Dendritic cell treated with granulocyte-macrophage colony-stimulating factor and Interleukin-4, amounts not matched to agents 40 ng/mL and 50 ng/mL, for 4 days (primary cell): ENCODE measurements around the gene LILRB5.
"Not testable (repeated sequence)": the region's sequence is repeated elsewhere in the genome, so short reads cannot be mapped to it uniquely, and the experiment has no call there.

Experiments
- H3K27ac Mint-ChIP-seq: one replicate; pipeline ENCODE4 v1.8.0; 2022; ENCODE audit warnings: mild to moderate bottlenecking, mixed read lengths
- H3K27me3 Mint-ChIP-seq: one replicate; pipeline ENCODE4 v1.8.0; 2022; ENCODE audit warnings: mild to moderate bottlenecking, mixed read lengths
- H3K36me3 Mint-ChIP-seq: one replicate; pipeline ENCODE4 v1.8.0; 2022; ENCODE audit warnings: low read depth, mixed read lengths
- H3K4me1 Mint-ChIP-seq: one replicate; pipeline ENCODE4 v1.8.0; 2022; ENCODE audit warnings: low read depth, mixed read lengths
- H3K4me3 Mint-ChIP-seq: one replicate; pipeline ENCODE4 v1.8.0; 2022; ENCODE audit warnings: mild to moderate bottlenecking, moderate library complexity, mixed read lengths
- H3K9me3 Mint-ChIP-seq: one replicate; pipeline ENCODE4 v1.8.0; 2022; ENCODE audit warnings: mixed read lengths
- intact Hi-C: fragments of 100-400 bp; cut with micrococcal nuclease; formaldehyde crosslinking; loops from one replicate; pipeline ENCODE4 v1.15.0; 2022

Gene LILRB5

GRCh38 chr19:54222474-54223276, 34.4 kb downstream of the LILRB5 start, which contains the start of gene LILRB3:
Gene LILRB3, minus strand, starts transcription at chr19:54223007. Its CDS starts 31 bp downstream, at chr19:54222976.
- peaks cover 39% of the 10 kb centered on the region for H3K36me3 Mint-ChIP-seq
- not testable (repeated sequence) for H3K27me3 Mint-ChIP-seq, H3K9me3 Mint-ChIP-seq
- H3K27ac Mint-ChIP-seq: peak within 1 kb of the TSS; percentile 89
- intact Hi-C loops: loop anchor here (2.0 kb wide), 2 partner anchors 14 to 24 kb away; no protein-coding TSS in a partner anchor
- peaks cover 53% of the 10 kb centered on the region for H3K4me1 Mint-ChIP-seq
- H3K4me3 Mint-ChIP-seq: peak within 1 kb of the TSS; percentile 94

DNA sequence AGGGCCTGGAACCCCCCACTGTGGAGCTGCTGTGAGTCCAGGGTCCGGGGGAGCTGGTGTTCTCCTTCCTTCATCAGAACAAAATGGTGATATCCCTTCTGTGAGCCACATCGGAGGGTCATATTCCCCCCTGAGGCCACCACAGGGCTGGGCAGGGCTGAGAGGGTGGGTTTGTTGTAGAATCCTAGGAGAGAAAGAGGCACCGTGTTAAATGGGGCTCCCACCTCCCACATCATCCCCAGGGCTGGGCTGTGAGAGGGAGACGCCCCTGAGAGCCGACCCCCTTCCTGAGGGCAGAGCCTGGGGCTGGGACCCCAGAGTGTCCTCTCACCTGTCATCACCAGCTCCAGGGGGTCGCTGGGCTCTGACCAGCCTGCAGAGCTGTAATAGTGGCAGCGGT, 35.1 kb downstream of the LILRB5 start:
- intact Hi-C loops: loop anchor here (2.0 kb wide), 2 partner anchors 13 to 25 kb away; no protein-coding TSS in a partner anchor

GRCh38 chr19:54219702-54220101, 37.4 kb downstream of the LILRB5 start:
- H3K4me3 Mint-ChIP-seq, H3K27me3 Mint-ChIP-seq, H3K27ac Mint-ChIP-seq, intact Hi-C loops, H3K9me3 Mint-ChIP-seq: not testable (repeated sequence)
- Mint-ChIP-seq H3K4me1 (peaks cover 66% of the 10 kb centered on the region), H3K36me3 (peaks cover 60% of the 10 kb centered on the region)

More for the DNA sequence above, 35.1 kb downstream of the LILRB5 start:
- not testable (repeated sequence) for H3K9me3 Mint-ChIP-seq, H3K27me3 Mint-ChIP-seq
- Mint-ChIP-seq H3K27ac (peak overlapping the region; percentile 89), H3K4me1 (peaks cover 60% of the 10 kb centered on the region), H3K4me3 (peak overlapping the region; percentile 94), H3K36me3 (peaks cover 46% of the 10 kb centered on the region)

DNA sequence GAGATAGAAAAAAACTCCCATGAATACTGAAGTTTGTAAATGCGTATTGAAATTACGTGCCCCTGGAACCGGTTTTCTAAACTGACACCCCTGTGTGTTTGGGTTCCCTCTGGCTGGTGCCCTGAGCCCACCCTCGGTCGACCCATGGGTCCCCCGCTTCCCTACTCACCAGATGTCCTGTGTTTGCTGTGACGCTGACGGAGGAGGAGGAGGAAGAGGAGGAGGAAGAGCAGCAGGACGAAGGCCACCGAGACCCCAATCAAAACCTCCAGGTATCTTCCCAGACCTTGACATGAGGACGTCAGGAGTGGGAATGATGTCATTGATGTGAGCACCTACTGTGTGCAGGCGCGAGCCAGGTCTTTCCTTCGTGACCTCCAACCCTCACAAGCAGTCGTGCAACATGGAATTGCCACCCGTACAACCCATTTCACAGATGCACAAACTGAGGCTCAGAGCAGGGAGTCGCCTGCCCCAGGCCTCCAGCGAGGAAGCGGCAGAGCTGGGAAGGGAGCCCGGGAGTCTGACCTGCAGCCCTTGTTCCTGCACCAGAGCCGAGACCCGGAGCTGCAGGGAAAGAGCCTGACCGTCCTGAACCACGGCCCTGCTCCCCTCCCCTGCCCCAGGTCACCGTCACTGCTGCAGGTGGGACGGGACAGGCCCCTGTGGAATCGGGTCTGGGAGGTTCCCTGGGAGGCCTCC, 38.0 kb downstream of the LILRB5 start:
- intact Hi-C loops: no loop called here
- Mint-ChIP-seq H3K27ac (no peak overlapping the region), H3K36me3 (peaks cover 60% of the 10 kb centered on the region), H3K27me3 (no peaks in the 10 kb centered on the region), H3K4me1 (peaks cover 63% of the 10 kb centered on the region), H3K4me3 (no peak overlapping the region), H3K9me3 (no peaks in the 10 kb centered on the region)

DNA sequence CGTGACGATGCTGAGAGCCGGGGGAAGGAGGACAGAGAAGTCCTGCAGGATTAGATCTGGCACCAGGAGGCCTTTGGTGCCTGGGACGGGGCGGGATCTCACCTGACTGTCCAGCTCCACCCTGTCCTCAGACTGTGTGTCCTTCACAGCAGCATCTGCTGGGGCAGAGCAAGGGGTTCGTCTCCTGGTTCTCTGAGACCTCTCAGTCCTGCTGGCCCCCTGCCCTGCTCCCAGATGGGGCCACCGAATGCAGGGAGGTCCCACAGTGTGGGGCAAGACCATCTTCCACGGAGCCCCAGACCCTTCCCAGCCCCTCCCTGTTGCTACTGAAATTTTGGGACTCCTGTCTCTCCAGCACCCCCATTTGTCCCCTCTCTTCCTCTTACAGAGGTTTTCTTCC, 38.8 kb downstream of the LILRB5 start:
- Mint-ChIP-seq H3K27ac (peak overlapping the region; percentile 33), H3K4me3 (no peak overlapping the region), H3K27me3 (no peaks in the 10 kb centered on the region), H3K9me3 (no peaks in the 10 kb centered on the region), H3K36me3 (peaks cover 60% of the 10 kb centered on the region), H3K4me1 (peaks cover 55% of the 10 kb centered on the region)
- intact Hi-C loops: no loop called here

DNA sequence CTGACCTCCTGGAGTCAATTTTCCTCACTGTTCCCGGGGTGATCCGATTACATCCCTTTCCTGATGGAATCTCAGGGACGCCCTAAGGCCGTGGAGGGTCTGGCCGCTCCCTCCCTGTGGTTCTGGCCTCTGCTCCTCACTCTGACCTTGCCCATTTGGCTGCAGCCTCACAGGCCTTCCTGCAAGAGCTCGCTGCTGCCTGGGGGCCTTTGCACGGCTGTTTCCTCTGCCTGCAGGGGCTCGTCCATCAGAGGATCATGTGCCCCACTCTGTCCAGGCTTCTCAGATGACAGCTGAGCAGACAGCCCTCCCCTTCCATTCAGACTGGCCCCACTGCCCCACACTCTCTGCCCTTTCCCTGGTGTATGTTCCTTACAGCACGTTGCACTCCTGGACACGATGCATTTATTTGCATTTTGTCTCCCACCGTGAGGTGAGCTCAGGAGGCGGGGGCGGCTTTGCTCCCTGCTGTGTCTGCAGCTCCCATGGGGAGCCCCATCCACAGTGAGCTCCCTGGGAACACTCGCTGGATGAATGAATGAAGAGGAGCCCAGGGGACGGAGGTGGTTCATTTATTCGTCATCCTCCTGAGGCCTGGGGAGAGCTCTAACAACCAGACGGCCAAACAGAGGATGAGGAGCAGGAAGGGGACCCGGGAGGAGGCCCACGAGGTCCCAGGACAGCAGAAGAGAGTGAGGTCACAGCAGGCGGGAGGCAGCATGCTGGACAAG, 39.4 kb downstream of the LILRB5 start:
- Mint-ChIP-seq H3K4me1 (peaks cover 55% of the 10 kb centered on the region), H3K27ac (peak overlapping the region; percentile 33), H3K4me3 (peak overlapping the region; percentile 27), H3K36me3 (peaks cover 59% of the 10 kb centered on the region)
- H3K27me3 Mint-ChIP-seq, intact Hi-C loops, H3K9me3 Mint-ChIP-seq: not testable (repeated sequence)

DNA sequence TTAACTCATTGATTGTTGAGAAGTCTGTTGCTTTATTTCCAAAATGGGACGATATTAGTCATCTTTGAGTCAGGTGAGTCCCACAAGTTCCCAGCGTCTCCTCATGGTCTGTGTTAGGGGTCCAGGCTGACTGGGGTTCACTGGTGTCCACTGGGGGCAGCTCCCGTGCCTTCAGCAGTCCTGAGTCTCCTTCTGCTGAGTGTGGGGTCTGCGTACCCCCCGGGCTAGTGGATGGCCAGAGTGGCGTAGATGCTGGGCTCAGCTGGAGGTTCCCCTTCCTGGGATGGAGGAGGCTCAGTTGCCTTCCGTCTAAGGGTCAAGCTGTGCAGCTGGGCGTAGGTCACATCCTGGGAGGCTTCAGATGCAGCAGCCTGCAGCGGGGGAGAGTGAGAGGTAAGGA, 40.2 kb downstream of the LILRB5 start:
- intact Hi-C loops: no loop called here
- Mint-ChIP-seq H3K4me3 (no peak overlapping the region), H3K4me1 (peaks cover 53% of the 10 kb centered on the region), H3K9me3 (no peaks in the 10 kb centered on the region), H3K36me3 (peaks cover 52% of the 10 kb centered on the region), H3K27ac (no peak overlapping the region), H3K27me3 (no peaks in the 10 kb centered on the region)

DNA sequence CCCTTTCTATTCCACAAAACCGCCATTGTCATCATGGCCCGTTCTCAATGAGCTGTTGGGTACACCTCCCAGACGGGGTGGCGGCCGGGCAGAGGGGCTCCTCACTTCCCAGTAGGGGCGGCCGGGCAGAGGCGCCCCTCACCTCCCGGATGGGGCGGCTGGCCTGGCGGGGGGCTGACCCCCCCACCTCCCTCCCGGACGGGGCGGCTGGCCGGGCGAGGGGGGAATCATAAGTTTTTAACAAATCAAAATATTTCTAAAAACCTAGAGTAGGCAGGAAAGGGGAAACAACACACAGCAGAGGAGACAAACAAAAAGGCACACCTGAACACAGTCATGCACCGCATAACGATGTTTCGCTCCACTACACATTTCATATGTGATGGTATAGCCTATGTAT, 42.3 kb downstream of the LILRB5 start:
- peaks cover 55% of the 10 kb centered on the region for H3K36me3 Mint-ChIP-seq
- H3K4me3 Mint-ChIP-seq, H3K27me3 Mint-ChIP-seq, H3K27ac Mint-ChIP-seq, intact Hi-C loops, H3K9me3 Mint-ChIP-seq: not testable (repeated sequence)
- H3K4me1 Mint-ChIP-seq: peaks cover 62% of the 10 kb centered on the region

GRCh38 chr19:54214217-54214616, 42.9 kb downstream of the LILRB5 start:
- peaks cover 53% of the 10 kb centered on the region for H3K36me3 Mint-ChIP-seq
- peaks cover 62% of the 10 kb centered on the region for H3K4me1 Mint-ChIP-seq
- not testable (repeated sequence) for H3K9me3 Mint-ChIP-seq

GRCh38 chr19:54211235-54211634, 45.8 kb downstream of the LILRB5 start:
- H3K9me3 Mint-ChIP-seq: no peaks in the 10 kb centered on the region
- H3K27me3 Mint-ChIP-seq: no peaks in the 10 kb centered on the region
- H3K4me1 Mint-ChIP-seq: peaks cover 67% of the 10 kb centered on the region
- intact Hi-C loops: no loop called here
- H3K27ac Mint-ChIP-seq: peak overlapping the region; percentile 94
- H3K4me3 Mint-ChIP-seq: peak overlapping the region; percentile 18
- peaks cover 49% of the 10 kb centered on the region for H3K36me3 Mint-ChIP-seq

More at GRCh38 chr19:54214217-54214616, 42.9 kb downstream of the LILRB5 start:
- H3K27ac Mint-ChIP-seq, H3K27me3 Mint-ChIP-seq, H3K4me3 Mint-ChIP-seq, intact Hi-C loops: not testable (repeated sequence)

DNA sequence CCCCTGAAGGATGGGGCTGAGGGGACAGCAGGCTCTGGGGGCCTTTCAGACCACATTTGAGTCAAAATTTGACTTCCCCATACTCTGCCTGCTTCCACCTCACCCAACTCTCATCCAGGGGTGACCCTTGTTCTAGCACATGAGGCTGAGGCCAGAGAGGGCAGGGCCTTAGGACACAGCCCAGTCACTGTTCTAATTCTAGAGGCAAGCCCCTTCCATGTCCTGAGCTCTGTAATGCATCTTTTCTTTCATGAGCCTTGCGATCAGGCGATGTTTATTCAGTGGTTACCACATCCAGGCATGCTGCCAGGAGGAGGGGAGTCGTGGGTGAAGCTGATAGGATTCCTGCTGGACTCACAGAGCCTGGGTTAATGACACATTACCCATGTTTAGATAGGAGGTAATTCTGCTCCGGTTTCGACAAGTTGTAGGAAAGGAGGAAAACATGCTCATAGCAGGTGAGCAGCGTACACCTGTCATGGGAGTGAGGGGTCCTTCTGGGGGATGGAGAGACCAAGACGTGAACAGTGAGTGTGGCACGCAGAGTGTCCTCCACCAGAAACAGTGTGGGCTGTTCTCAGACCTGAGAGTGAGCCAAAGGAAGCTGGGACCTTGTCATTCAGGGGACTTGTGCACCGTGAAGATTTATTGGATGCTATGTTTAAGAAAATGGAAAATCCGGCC, 47.1 kb downstream of the LILRB5 start:
- H3K4me1 Mint-ChIP-seq: peaks cover 80% of the 10 kb centered on the region
- no peaks in the 10 kb centered on the region for H3K9me3 Mint-ChIP-seq
- peak overlapping the region; percentile 94 for H3K27ac Mint-ChIP-seq
- no peaks in the 10 kb centered on the region for H3K27me3 Mint-ChIP-seq
- peaks cover 55% of the 10 kb centered on the region for H3K36me3 Mint-ChIP-seq
- H3K4me3 Mint-ChIP-seq: peak overlapping the region; percentile 61
- intact Hi-C loops: loop anchor here (2.0 to 10.0 kb wide), 4 partner anchors 13 to 175 kb away; partner anchors contain the start of gene LILRB3

- H3K27ac Mint-ChIP-seq: peak overlapping the region; percentile 94
- no peaks in the 10 kb centered on the region for H3K9me3 Mint-ChIP-seq
- H3K4me1 Mint-ChIP-seq: peaks cover 87% of the 10 kb centered on the region
- H3K4me3 Mint-ChIP-seq: no peak overlapping the region
- peaks cover 62% of the 10 kb centered on the region for H3K36me3 Mint-ChIP-seq
- intact Hi-C loops: loop anchor here (2.0 to 10.0 kb wide), 4 partner anchors 14 to 176 kb away; partner anchors contain the start of gene LILRB3
- H3K27me3 Mint-ChIP-seq: no peaks in the 10 kb centered on the region
These were observed 47.8 kb downstream of the LILRB5 start for GRCh38 chr19:54209058-54209810.

DNA sequence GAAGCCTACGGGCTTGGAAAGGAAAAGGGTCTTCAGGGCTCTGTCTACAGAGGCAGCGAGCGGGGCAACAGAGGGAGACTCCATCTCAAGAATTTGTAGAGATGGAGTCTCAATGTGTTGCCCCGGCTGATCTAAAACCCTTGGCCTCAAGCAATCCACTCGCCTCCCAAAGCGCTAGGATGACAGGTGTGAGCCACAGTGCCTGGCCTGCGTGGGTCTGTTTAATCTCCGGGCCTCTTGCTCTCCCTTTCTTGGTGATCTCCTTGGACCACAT, 48.4 kb downstream of the LILRB5 start:
- peaks cover 67% of the 10 kb centered on the region for H3K36me3 Mint-ChIP-seq
- intact Hi-C loops: loop anchor here (2.0 to 10.0 kb wide), 4 partner anchors 14 to 176 kb away; partner anchors contain the start of gene LILRB3
- H3K27ac Mint-ChIP-seq: peak overlapping the region; percentile 94
- H3K4me3 Mint-ChIP-seq: peak overlapping the region; percentile 60
- no peaks in the 10 kb centered on the region for H3K27me3 Mint-ChIP-seq
- no peaks in the 10 kb centered on the region for H3K9me3 Mint-ChIP-seq
- H3K4me1 Mint-ChIP-seq: peaks cover 93% of the 10 kb centered on the region
